GM12872 (cell line): ENCODE measurements around the gene CEP20.

Experiments used
- CTCF ChIP-seq: IDR thresholded peaks from 3 replicates; pipeline ENCODE4 v1.5.1; 2011; ENCODE audit warnings: low read depth, mild to moderate bottlenecking, low read length, moderate library complexity; ENCODE audit not compliant: insufficient read depth

CEP20 gene

GRCh38 chr16:15846510-15846909, 41.9 kb downstream of the CEP20 start:
- no peak for TF ChIP-seq CTCF

- TF ChIP-seq CTCF, result no peak
Measured at GRCh38 chr16:15843635-15844279, 44.6 kb downstream of the CEP20 start.

- TF ChIP-seq CTCF, result no peak
Measured at GRCh38 chr16:15837761-15838160, 50.6 kb downstream of the CEP20 start.

GRCh38 chr16:15836965-15837611, 51.3 kb downstream of the CEP20 start:
- TF ChIP-seq CTCF, result no peak

GRCh38 chr16:15836074-15836473, 52.3 kb downstream of the CEP20 start:
- TF ChIP-seq CTCF, result no peak

- TF ChIP-seq CTCF, result no peak
Measured at GRCh38 chr16:15835136-15835878, 53.1 kb downstream of the CEP20 start.

GRCh38 chr16:15834502-15834901, 53.9 kb downstream of the CEP20 start:
- TF ChIP-seq CTCF, result no peak
